Hematopoietic multipotent progenitor cell (in vitro differentiated cells): Measurements from ENCODE around the gene SNX25. TPM values are rescaled to one million over a fixed set of nuclear protein-coding genes. Genes with fewer than 3 reads are reported as not detected.
"Not testable (repeated sequence)": the region's sequence is repeated elsewhere in the genome, so short reads cannot be mapped to it uniquely, and the experiment has no call there.

Source experiments
- DNase-seq, 3 donors: peaks; one replicate each; pipeline ENCODE4 v3.0.0-alpha.2; 2011 to 2015; ENCODE audit warnings: low read depth in 2 of 3, low spot score in 2 of 3
- total RNA-seq: library from RNA; depleted of rRNA; stranded (reverse); fragments of >200 nt; gene quantifications from one replicate; pipeline ENCODE4 v1.2.3, GENCODE V29; 2012

Gene SNX25
- 0.81 TPM for total RNA-seq

- peak; percentile 68 to 80 (median 79) for DNase-seq
These were observed at the start of gene SNX25 for GRCh38 chr4:185209031-185209851. Gene SNX25, plus strand, starts transcription at chr4:185209598. Its CDS starts 229 bp downstream, at chr4:185209827.

GRCh38 chr4:185165605-185166063 lies 43.8 kb upstream of the SNX25 start:
- peak in 1 of 3 donors; percentile 46 for DNase-seq

GRCh38 chr4:185167234-185167633 lies 42.2 kb upstream of the SNX25 start:
- no peak for DNase-seq

GRCh38 chr4:185171373-185172071 lies 37.9 kb upstream of the SNX25 start:
- no peak for DNase-seq

GRCh38 chr4:185179488-185179887 lies 29.9 kb upstream of the SNX25 start:
- no peak for DNase-seq

- DNase-seq = no peak
These were observed 27.2 kb upstream of the SNX25 start for GRCh38 chr4:185182239-185182638.

GRCh38 chr4:185183622-185184281 lies 25.6 kb upstream of the SNX25 start:
- peak; percentile 67 to 93 (median 85) for DNase-seq

- no peak for DNase-seq
These were observed 22.6 kb upstream of the SNX25 start for GRCh38 chr4:185186769-185187168.

- peak in 1 of 3 donors; percentile 16 for DNase-seq
These were observed 19.6 kb upstream of the SNX25 start for GRCh38 chr4:185189606-185190305.

GRCh38 chr4:185190306-185190856 lies 19.0 kb upstream of the SNX25 start:
- DNase-seq = no peak

- DNase-seq = no peak
These were observed 17.3 kb upstream of the SNX25 start for GRCh38 chr4:185192059-185192458.

GRCh38 chr4:185194924-185195888 lies 14.2 kb upstream of the SNX25 start:
- no peak for DNase-seq

GRCh38 chr4:185196437-185196836 lies 13.0 kb upstream of the SNX25 start:
- no peak for DNase-seq

- DNase-seq = not testable (repeated sequence)
These were observed 11.2 kb upstream of the SNX25 start for GRCh38 chr4:185198189-185198588.

- peak in 1 of 3 donors; percentile 74 for DNase-seq
These were observed 7.1 kb upstream of the SNX25 start for GRCh38 chr4:185201977-185202962.

GRCh38 chr4:185202984-185203485 lies 6.4 kb upstream of the SNX25 start:
- no peak for DNase-seq

- DNase-seq = peak; percentile 77 to 88 (median 87)
These were observed 5.7 kb upstream of the SNX25 start, which contains the start of gene CFAP97 for GRCh38 chr4:185203486-185204237. Gene CFAP97, minus strand, starts transcription at chr4:185204000. Its CDS starts 12,804 bp downstream, at chr4:185191196.
